Measurements from ENCODE around the gene RPS3. TPM values are rescaled to one million over a fixed set of nuclear protein-coding genes. Genes with fewer than 3 reads are reported as not detected.
"Not testable (repeated sequence)": the region's sequence is repeated elsewhere in the genome, so short reads cannot be mapped to it uniquely, and the experiment has no call there.

Gene RPS3
- total and polyA plus RNA-seq, 12 donors: 776 to 2,024 (median 1,374) TPM

DNA sequence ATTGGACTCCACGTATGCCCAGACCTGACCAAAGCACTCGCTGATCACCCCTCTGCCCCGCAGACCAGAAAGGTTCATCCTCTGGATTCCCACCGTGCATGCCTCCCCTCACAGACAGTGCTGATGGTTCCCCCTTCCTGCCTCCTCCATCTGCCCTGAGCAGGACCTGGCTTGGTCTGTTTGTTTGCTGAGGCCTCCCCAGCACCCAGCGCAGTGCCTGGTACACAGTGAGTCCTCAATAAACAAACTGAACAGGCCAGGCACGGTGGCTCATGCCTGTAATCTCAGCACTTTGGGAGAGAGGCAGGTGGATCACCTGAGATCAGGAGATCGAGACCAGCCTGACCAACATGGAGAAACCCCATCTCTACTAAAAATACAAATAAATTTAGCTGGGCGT is 23.7 kb upstream of the RPS3 start:
- WGBS, 4 donors: 87 to 95% (median 91%) methylated on average over 8 of the region's 8 CpGs
- intact Hi-C loops (cut with DNase I): loop anchor here in 1 of 2 donors (10.0 kb wide), 1 partner anchor 611 kb away; no protein-coding TSS in a partner anchor
- Histone ChIP-seq H3K36me3 (replicated peaks in 1 of 2) (no peaks in the 10 kb centered on the region), H3K27ac (no peak overlapping the region), H3K9me3 (replicated peaks in 1 of 3) (no peaks in the 10 kb centered on the region), H3K4me1 (replicated peaks in 1 of 2) (peaks cover 0 to 4% of the 10 kb centered on the region in 2 donors), H3K4me3 (no peak overlapping the region), H3K27me3 (no peaks in the 10 kb centered on the region)
- DNase-seq: no peak
- TF ChIP-seq, protein P1, sequence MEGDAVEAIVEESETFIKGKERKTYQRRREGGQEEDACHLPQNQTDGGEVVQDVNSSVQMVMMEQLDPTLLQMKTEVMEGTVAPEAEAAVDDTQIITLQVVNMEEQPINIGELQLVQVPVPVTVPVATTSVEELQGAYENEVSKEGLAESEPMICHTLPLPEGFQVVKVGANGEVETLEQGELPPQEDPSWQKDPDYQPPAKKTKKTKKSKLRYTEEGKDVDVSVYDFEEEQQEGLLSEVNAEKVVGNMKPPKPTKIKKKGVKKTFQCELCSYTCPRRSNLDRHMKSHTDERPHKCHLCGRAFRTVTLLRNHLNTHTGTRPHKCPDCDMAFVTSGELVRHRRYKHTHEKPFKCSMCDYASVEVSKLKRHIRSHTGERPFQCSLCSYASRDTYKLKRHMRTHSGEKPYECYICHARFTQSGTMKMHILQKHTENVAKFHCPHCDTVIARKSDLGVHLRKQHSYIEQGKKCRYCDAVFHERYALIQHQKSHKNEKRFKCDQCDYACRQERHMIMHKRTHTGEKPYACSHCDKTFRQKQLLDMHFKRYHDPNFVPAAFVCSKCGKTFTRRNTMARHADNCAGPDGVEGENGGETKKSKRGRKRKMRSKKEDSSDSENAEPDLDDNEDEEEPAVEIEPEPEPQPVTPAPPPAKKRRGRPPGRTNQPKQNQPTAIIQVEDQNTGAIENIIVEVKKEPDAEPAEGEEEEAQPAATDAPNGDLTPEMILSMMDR (IDR thresholded peaks at IDR 0.05): no peak
- no peak for TF ChIP-seq POLR2A (IDR thresholded peaks at IDR 0.05)

DNA sequence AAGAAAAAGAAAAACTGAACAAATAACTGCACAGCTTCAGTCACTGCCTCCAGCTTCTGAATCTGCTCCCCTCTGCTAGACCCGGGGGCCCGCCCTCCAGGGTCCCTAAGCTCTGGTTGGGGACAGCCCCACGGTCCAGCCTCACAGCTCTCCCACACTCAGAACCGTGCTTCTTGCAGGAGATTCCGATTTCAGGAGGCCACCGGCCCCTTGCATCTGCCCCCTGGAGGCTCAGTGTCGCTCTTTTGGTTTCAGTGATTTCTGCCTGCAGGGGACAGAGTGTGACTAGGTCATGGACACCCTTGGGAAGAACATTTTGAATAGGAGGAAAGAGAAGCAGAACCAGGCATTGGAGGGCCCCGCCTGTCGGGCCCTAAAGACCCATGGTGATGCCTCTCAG is 23.1 kb upstream of the RPS3 start:
- H3K27ac ChIP-seq: no peak overlapping the region
- intact Hi-C loops (cut with DNase I): loop anchor here in 1 of 2 donors (10.0 kb wide), 1 partner anchor 611 kb away; no protein-coding TSS in a partner anchor
- peaks cover 0 to 4% of the 10 kb centered on the region in 2 donors for H3K4me1 ChIP-seq (replicated peaks in 1 of 2)
- 85 to 93% (median 87%) methylated on average over 5 to 9 of the region's 9 CpGs for WGBS, 4 donors
- TF ChIP-seq, protein P1 (IDR thresholded peaks at IDR 0.05): no peak
- no peak for TF ChIP-seq POLR2A (IDR thresholded peaks at IDR 0.05)
- H3K27me3 ChIP-seq: no peaks in the 10 kb centered on the region
- DNase-seq: no peak
- H3K4me3 ChIP-seq: no peak overlapping the region
- H3K9me3 ChIP-seq (replicated peaks in 1 of 3): no peaks in the 10 kb centered on the region
- H3K36me3 ChIP-seq (replicated peaks in 1 of 2): no peaks in the 10 kb centered on the region

- intact Hi-C loops (cut with DNase I): loop anchor here in 1 of 2 donors (10.0 kb wide), 1 partner anchor 614 kb away; no protein-coding TSS in a partner anchor
- not testable (repeated sequence) for H3K4me3 ChIP-seq; H3K27me3 ChIP-seq; H3K4me1 ChIP-seq (replicated peaks in 1 of 2); H3K36me3 ChIP-seq (replicated peaks in 1 of 2); DNase-seq; H3K27ac ChIP-seq; H3K9me3 ChIP-seq (replicated peaks in 1 of 3)
- 92 to 95% (median 94%) methylated on average over 17 of the region's 17 CpGs for WGBS, 4 donors
Observed at GRCh38 chr11:75378776-75379175, 20.5 kb upstream of the RPS3 start.

GRCh38 chr11:75380245-75380644 is 19.1 kb upstream of the RPS3 start:
- Histone ChIP-seq H3K36me3 (replicated peaks in 1 of 2) (no peaks in the 10 kb centered on the region), H3K27me3 (no peaks in the 10 kb centered on the region), H3K4me3 (no peak overlapping the region), H3K27ac (no peak overlapping the region), H3K9me3 (replicated peaks in 1 of 3) (no peaks in the 10 kb centered on the region), H3K4me1 (replicated peaks in 1 of 2) (no peaks in the 10 kb centered on the region)
- intact Hi-C loops (cut with DNase I): loop anchor here in 1 of 2 donors (10.0 kb wide), 1 partner anchor 55 kb away; no protein-coding TSS in a partner anchor
- TF ChIP-seq, protein P1 (IDR thresholded peaks at IDR 0.05): no peak
- TF ChIP-seq POLR2A (IDR thresholded peaks at IDR 0.05): no peak
- 89 to 95% (median 93%) methylated on average over 2 of the region's 2 CpGs for WGBS, 4 donors
- no peak for DNase-seq
